DND-41 (cell line): ENCODE results near the gene FGF12.

Source experiments
- ATAC-seq: fragments of 200-7000 bp; cut with Tn5 transposase; 3 replicates; pipeline ENCODE4 v1.9.1; 2021; ENCODE audit warnings: low read depth; ENCODE audit not compliant: insufficient read depth
- DNase-seq: peaks from one replicate; pipeline ENCODE4 v3.0.0-alpha.2; 2020
- H2AFZ ChIP-seq: 2 replicates; pipeline ENCODE4 v1.6.0; 2012; ENCODE audit warnings: low read depth, low read length
- H3K27ac ChIP-seq: 2 replicates; pipeline ENCODE4 v1.5.1; 2012; ENCODE audit warnings: low read length, inconsistent platforms
- H3K27me3 ChIP-seq: fragments of 200-600 bp; sonication (generic); 2 replicates; pipeline ENCODE4 v1.6.0; 2012; ENCODE audit warnings: low read length, mild to moderate bottlenecking, inconsistent platforms; ENCODE audit not compliant: insufficient read depth, poor library complexity
- H3K36me3 ChIP-seq: 2 replicates; pipeline ENCODE4 v1.5.1; 2012; ENCODE audit warnings: low read length, inconsistent platforms; ENCODE audit not compliant: insufficient read depth
- H3K4me1 ChIP-seq: 2 replicates; pipeline ENCODE4 v1.5.1; 2012; ENCODE audit warnings: mild to moderate bottlenecking, low read length; ENCODE audit not compliant: insufficient read depth
- H3K4me2 ChIP-seq: 2 replicates; pipeline ENCODE4 v1.6.0; 2012; ENCODE audit warnings: mild to moderate bottlenecking, moderate library complexity, low read length, inconsistent platforms; ENCODE audit not compliant: insufficient read depth
- H3K4me3 ChIP-seq, 2 experiments: fragments of 200-600 bp in 1 of 2; shearing (Covaris generic) in 1 of 2; 2 replicates each; pipeline ENCODE4 v1.5.1; 2012 to 2016; ENCODE audit warnings: inconsistent platforms in 2 of 2, low read length in 2 of 2, mild to moderate bottlenecking in 2 of 2, low read depth in 1 of 2, moderate library complexity in 1 of 2
- H3K79me2 ChIP-seq: 2 replicates; pipeline ENCODE4 v1.6.0; 2012; ENCODE audit warnings: low read length, inconsistent platforms; ENCODE audit not compliant: insufficient read depth
- H3K9ac ChIP-seq: 2 replicates; pipeline ENCODE4 v1.6.0; 2012; ENCODE audit warnings: low read depth, mild to moderate bottlenecking, inconsistent platforms, low read length, moderate library complexity
- H3K9me3 ChIP-seq: 2 replicates; pipeline ENCODE4 v1.5.1; 2012; ENCODE audit warnings: low read length, moderate library complexity, mild to moderate bottlenecking, inconsistent platforms; ENCODE audit not compliant: insufficient read depth, severe bottlenecking
- H4K20me1 ChIP-seq: 2 replicates; pipeline ENCODE4 v1.6.0; 2012; ENCODE audit warnings: low read length; ENCODE audit not compliant: insufficient read depth
- CTCF ChIP-seq: IDR thresholded peaks from 2 replicates; pipeline ENCODE4 v1.5.1; 2012; ENCODE audit warnings: borderline replicate concordance, low read length, moderate library complexity, mild to moderate bottlenecking; ENCODE audit not compliant: poor library complexity, severe bottlenecking; ENCODE audit errors: extremely low read depth
- EZH2 ChIP-seq: IDR thresholded peaks from 3 replicates; pipeline ENCODE4 v1.6.1; 2012; ENCODE audit warnings: borderline replicate concordance, low read depth, mild to moderate bottlenecking, moderate library complexity, low read length, inconsistent platforms; ENCODE audit not compliant: severe bottlenecking

FGF12 gene

GRCh38 chr3:192410684-192410960 lies 316.7 kb downstream of the FGF12 start:
- H3K36me3 ChIP-seq: no peaks in the 10 kb centered on the region
- no peak overlapping the region for H3K4me3 ChIP-seq
- H3K9me3 ChIP-seq: no peaks in the 10 kb centered on the region
- DNase-seq: no peak
- H3K79me2 ChIP-seq: no peaks in the 10 kb centered on the region
- no peak overlapping the region for H2AFZ ChIP-seq
- no peaks in the 10 kb centered on the region for H4K20me1 ChIP-seq
- H3K4me1 ChIP-seq: no peaks in the 10 kb centered on the region
- H3K27ac ChIP-seq: no peak overlapping the region
- no peak overlapping the region for H3K4me2 ChIP-seq
- TF ChIP-seq EZH2: no peak
- no peak for TF ChIP-seq CTCF
- ATAC-seq: no peak
- no peak overlapping the region for H3K9ac ChIP-seq
- no peaks in the 10 kb centered on the region for H3K27me3 ChIP-seq

GRCh38 chr3:192409838-192410683 lies 317.3 kb downstream of the FGF12 start:
- no peak overlapping the region for H2AFZ ChIP-seq
- H3K4me1 ChIP-seq: no peaks in the 10 kb centered on the region
- ATAC-seq: no peak
- H3K27me3 ChIP-seq: no peaks in the 10 kb centered on the region
- H3K4me3 ChIP-seq: no peak overlapping the region
- no peak for DNase-seq
- no peak for TF ChIP-seq EZH2
- no peak for TF ChIP-seq CTCF
- no peak overlapping the region for H3K4me2 ChIP-seq
- H3K79me2 ChIP-seq: no peaks in the 10 kb centered on the region
- H3K9ac ChIP-seq: no peak overlapping the region
- H3K27ac ChIP-seq: no peak overlapping the region
- no peaks in the 10 kb centered on the region for H3K9me3 ChIP-seq
- no peaks in the 10 kb centered on the region for H4K20me1 ChIP-seq
- H3K36me3 ChIP-seq: no peaks in the 10 kb centered on the region

- Histone ChIP-seq H3K4me2 (no peak overlapping the region), H3K4me1 (no peaks in the 10 kb centered on the region), H3K36me3 (no peaks in the 10 kb centered on the region), H4K20me1 (no peaks in the 10 kb centered on the region), H3K27me3 (no peaks in the 10 kb centered on the region), H3K4me3 (no peak overlapping the region), H3K9ac (no peak overlapping the region), H3K79me2 (no peaks in the 10 kb centered on the region), H2AFZ (no peak overlapping the region), H3K9me3 (no peaks in the 10 kb centered on the region), H3K27ac (no peak overlapping the region)
- DNase-seq: no peak
- ATAC-seq: no peak
- TF ChIP-seq CTCF (no peak), EZH2 (no peak)
Observed at GRCh38 chr3:192409201-192409837, 318.0 kb downstream of the FGF12 start.
